HG03457 (cell line): ENCODE data around the gene COL20A1.

Experiments used
- ATAC-seq: cut with Tn5 transposase; IDR thresholded peaks from one replicate; pipeline ENCODE4 v1.9.1; 2021; ENCODE audit warnings: moderate number of reproducible peaks; ENCODE audit not compliant: unreplicated experiment

COL20A1 gene

GRCh38 chr20:63276956-63277355, 16.0 kb upstream of the COL20A1 start:
- ATAC-seq: no peak

- ATAC-seq: no peak
These were observed 15.3 kb upstream of the COL20A1 start for GRCh38 chr20:63277466-63278272.

GRCh38 chr20:63278661-63279060, 14.3 kb upstream of the COL20A1 start:
- ATAC-seq: no peak

GRCh38 chr20:63279931-63280330, 13.1 kb upstream of the COL20A1 start:
- ATAC-seq: no peak

GRCh38 chr20:63280371-63280770, 12.6 kb upstream of the COL20A1 start:
- ATAC-seq: no peak

- no peak for ATAC-seq
These were observed 11.9 kb upstream of the COL20A1 start for GRCh38 chr20:63280929-63281545.

- no peak for ATAC-seq
These were observed 11.0 kb upstream of the COL20A1 start for GRCh38 chr20:63281742-63282665.

- ATAC-seq: no peak
These were observed 10.0 kb upstream of the COL20A1 start for GRCh38 chr20:63282946-63283345.

GRCh38 chr20:63283397-63284082, 9.4 kb upstream of the COL20A1 start:
- no peak for ATAC-seq

GRCh38 chr20:63284083-63284440, 8.9 kb upstream of the COL20A1 start:
- no peak for ATAC-seq

GRCh38 chr20:63284544-63284949, 8.4 kb upstream of the COL20A1 start:
- no peak for ATAC-seq

GRCh38 chr20:63284981-63285524, 7.9 kb upstream of the COL20A1 start:
- no peak for ATAC-seq

GRCh38 chr20:63285636-63286615, 7.1 kb upstream of the COL20A1 start:
- ATAC-seq: no peak

GRCh38 chr20:63286781-63287696, 5.9 kb upstream of the COL20A1 start:
- ATAC-seq: no peak

- ATAC-seq: no peak
These were observed 5.0 kb upstream of the COL20A1 start for GRCh38 chr20:63287697-63288580.

- ATAC-seq: no peak
These were observed 4.3 kb upstream of the COL20A1 start for GRCh38 chr20:63288581-63289251.
